ENCODE measurements around the gene ZNF853.

GRCh38 chr7:6608081-6608480, 7.3 kb upstream of the ZNF853 start:
- no peak for TF ChIP-seq CTCF (IDR thresholded peaks at IDR 0.05)
- TF ChIP-seq POLR2A (IDR thresholded peaks at IDR 0.05): no peak
